SIG-M5 (cell line): Measurements from ENCODE around the gene TRIM23.

ENCODE experiments used
- DNase-seq: peaks from one replicate; lab custom pipeline; 2025; lab: John Stamatoyannopoulos, UW

Gene TRIM23

DNA sequence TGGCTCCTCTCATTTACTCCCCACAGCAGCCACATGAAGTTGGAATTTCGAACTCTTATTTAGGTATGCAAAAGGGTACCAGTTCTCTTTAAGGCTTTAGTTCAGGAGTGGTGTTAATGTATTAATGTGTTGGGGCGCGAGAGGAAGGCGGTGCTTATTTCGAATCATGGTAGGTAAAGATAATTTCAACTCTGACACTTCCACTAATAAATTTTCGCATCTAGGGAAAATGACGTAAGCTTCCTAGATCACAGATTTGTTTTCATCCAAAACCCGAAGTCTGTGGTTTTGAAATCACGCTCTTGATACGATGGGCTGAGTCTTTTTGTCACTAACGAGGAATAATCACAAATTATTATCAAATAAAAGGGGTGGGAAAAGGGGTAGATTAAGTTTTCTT lies 60.4 kb downstream of the TRIM23 start:
- no peak for DNase-seq

DNA sequence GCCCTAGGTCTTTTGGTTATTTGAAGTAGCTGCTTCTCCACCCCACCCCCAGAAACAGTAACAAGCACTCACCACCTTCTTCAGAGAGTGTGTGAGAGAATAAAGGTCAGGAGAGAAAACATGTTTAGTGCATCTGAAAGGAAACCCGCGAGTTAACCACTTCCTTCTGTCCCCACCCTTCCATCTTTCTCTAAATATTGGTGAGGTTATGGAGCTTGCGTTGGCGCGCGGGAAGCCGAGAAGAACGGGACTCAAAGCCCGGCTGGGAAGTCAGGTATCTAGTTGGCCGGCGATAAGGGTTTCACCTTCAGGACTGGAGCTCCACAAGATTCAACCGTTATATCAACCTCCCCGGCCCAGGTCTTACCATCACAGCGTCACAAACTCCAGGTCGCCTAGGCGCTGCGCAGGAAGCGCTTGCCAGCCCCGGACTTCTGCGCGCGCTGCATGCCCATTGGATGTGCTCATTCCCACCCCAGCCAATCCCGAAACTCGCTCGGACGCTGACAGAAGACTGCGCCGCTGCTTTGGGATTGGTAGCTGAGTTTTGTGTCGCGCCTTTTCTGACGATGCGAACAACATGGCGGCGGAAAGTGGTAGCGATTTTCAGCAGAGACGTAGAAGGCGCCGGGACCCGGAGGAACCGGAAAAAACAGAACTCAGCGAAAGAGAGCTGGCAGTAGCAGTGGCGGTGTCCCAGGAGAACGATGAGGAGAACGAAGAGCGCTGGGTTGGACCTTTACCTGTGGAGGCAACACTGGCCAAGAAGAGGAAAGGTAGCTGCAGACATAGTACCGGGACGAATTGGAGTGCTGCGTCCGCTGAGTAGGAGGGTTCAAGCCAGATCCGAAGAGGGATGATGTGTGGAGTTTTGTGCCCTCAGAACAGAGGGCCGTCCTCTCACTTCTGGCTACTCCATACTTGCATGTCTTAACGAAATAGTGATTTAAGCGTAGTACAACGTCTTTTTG lies 61.1 kb downstream of the TRIM23 start, which contains the start of the genes CENPK and PPWD1:
TSS of gene CENPK (minus strand) at position 438 of the 971 bp plus-strand sequence. CDS start 8,261 bp downstream, outside the sequence.
TSS of gene PPWD1 (plus strand) at position 566 of the 971 bp plus-strand sequence. CDS start at position 581, 15 bp downstream.
- peak; percentile 90 for DNase-seq

DNA sequence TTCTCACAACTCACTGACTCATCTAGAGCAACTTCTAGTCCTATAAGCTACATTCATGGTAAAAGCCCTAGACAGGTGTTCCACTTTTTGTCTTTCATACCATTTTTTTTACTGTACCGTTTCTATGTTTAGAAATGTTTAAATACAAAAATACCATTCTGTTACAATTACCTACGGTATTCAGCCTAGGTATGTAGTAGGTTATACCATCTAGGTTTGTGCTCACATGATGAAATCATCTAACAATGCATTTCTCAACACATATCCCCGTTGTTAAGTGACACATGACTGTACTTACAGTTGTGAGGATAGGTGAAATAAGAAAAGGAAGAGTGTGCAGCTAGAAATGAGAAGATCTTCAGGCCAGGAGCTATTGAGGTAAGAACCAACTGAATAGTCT lies 67.4 kb downstream of the TRIM23 start:
- no peak for DNase-seq

DNA sequence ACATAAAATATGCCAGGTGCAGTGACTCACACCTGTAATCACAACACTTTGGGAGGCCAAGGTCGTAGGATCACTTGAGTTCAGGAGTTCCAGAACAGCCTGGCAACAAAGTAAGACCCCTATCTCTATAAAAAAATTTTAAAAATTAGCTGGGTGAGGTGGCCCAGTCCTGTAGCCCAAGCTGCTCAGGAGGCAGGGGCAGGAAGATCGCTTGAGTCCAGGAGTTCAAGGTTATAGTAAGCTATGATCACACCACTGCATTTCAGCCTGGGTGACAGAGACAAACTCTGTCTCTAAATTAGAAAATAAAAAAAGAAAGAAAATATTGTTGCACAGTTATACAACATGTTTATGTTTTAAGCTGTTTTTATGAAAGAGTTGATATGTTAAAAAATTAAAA lies 68.0 kb downstream of the TRIM23 start:
- DNase-seq: no peak

DNA sequence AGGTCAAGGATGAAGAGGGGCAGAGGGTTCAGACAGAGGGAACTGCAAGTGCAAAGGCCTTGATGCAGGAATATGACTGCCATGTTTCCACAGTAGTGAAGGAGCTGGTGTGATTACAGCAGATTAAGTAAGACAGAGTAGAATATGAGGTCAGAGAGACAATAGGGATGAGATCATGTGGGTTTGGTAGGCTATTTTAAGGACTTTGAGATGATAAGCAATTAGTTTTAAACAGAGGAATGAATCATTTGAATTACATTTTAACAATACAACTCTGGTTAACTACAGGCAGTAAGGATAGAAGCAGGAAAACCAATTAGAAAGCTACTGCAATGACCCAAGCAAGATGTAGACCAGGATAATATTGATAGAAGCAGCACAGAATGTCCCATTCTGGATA lies 68.8 kb downstream of the TRIM23 start:
- DNase-seq: no peak

DNA sequence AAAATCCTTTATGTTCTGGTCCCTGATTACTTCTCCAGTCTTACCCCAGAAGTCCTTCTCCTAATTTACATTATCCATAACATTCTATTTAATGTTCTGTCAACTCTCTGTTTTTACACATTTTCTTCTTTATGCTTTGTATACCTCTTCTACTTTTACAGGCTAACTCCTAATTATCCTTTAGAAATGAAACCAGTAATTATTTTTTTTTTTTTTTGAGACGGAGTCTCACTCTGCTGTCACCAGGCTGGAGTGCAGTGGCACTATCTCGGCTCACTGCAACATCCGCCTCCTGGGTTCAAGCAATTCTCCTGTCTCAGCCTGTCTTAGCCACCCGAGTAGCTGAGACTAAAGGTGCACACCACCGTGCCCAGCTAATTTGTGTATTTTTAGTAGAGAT lies 70.2 kb downstream of the TRIM23 start:
- DNase-seq: no peak

DNA sequence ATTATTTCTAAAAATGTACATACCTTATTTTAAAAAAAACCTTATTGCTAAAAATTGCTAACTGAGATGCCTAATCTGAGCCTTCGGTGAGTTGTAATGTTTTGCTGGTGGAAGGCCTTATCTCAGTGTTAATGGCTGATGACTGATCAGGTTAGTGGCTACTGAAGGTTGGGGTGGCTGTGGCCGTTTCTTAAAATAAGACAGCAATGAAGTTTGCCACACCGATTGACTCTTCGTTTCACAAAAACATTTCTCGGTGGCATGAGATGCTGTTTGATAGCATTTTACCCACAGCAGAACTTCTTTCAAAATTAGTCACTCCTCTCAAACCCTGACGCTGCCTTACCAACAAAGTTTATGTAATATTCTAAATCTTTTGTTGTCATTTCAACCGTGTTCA lies 75.9 kb downstream of the TRIM23 start:
- no peak for DNase-seq

DNA sequence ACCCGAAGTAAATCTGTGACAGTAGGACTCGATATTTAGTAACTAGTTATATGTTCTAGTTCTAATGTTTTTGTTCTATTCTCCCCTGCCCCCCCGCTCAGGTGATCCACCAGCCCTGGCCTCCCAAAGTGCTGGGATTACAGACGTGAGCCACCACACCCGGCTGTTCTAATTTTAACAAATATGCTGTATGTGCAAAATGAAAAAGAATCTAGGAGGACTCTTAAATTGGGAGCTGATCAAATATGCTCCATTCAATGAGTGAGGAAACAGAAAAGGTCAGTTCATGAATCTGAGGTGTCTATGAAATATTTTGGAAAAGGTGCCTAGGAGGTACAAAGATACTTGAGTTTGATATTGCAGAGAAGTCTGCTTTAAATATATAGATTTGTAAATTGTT lies 78.0 kb downstream of the TRIM23 start:
- DNase-seq: no peak

DNA sequence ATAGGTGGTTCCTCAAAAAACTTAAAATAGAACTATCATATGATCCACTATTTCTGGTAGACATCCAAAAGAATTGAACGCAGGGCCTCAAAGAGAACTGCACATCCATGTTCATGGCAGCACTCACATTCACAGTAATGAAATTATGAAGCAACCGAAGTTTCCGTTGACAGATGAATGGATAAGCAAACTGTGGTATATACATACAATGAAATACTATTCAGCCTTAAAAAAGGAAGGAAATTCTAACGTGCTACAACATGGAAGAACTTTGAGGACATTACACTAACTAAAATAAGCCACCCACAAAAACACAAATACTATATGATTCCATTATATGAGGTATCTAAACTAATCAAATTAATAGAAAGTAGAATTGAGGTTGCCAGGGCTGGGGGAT lies 79.7 kb downstream of the TRIM23 start:
- DNase-seq: no peak

DNA sequence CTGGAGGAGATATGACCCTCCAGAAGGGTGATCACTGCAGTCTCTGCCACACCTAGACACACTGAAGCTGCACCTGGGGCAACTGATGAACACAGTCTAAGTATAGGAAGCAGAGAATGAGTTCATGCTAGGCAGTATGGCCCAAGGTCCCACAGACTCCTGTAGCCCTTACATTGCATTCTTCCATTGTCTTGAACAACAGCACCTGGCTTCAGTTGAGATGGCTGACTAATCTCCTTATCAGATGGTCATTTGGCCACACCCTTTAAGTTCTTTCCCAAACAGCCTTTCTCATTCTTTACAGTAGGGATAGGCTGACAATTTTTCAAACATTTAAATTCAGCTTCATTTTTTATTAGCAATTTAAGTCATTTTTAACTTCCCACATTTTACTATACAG lies 84.3 kb downstream of the TRIM23 start:
- no peak for DNase-seq
